Endodermal cell (in vitro differentiated cells): ENCODE measurements around the gene UMODL1. TPM values are rescaled to one million over a fixed set of nuclear protein-coding genes. Genes with fewer than 3 reads are reported as not detected.

ENCODE experiments used
- DNase-seq: peaks from one replicate; pipeline ENCODE4 v3.0.0-alpha.2; 2017
- H3K27ac ChIP-seq: 2 replicates; pipeline ENCODE4 v1.5.1; 2013; ENCODE audit warnings: mild to moderate bottlenecking, low read depth, low read length, moderate library complexity
- H3K27me3 ChIP-seq: 2 replicates; pipeline ENCODE4 v1.6.1; 2013; ENCODE audit warnings: mild to moderate bottlenecking, low read length, moderate library complexity; ENCODE audit not compliant: insufficient read depth, control insufficient read depth, poor library complexity, severe bottlenecking
- H3K36me3 ChIP-seq: 2 replicates; pipeline ENCODE4 v1.7.0; 2013; ENCODE audit warnings: mild to moderate bottlenecking, low read length, moderate library complexity; ENCODE audit not compliant: control insufficient read depth, insufficient read depth
- H3K4me1 ChIP-seq: one replicate; pipeline ENCODE4 v1.7.0; 2013; ENCODE audit warnings: low read length; ENCODE audit not compliant: control insufficient read depth, insufficient read depth
- H3K4me3 ChIP-seq: 2 replicates; pipeline ENCODE4 v1.5.1; 2013; ENCODE audit warnings: mild to moderate bottlenecking, low read length, moderate library complexity
- H3K9ac ChIP-seq: 2 replicates; pipeline ENCODE4 v1.6.1; 2013; ENCODE audit warnings: mild to moderate bottlenecking, low read length, moderate library complexity; ENCODE audit not compliant: poor library complexity, severe bottlenecking; ENCODE audit errors: extremely low read depth
- H3K9me3 ChIP-seq: 2 replicates; pipeline ENCODE4 v1.6.1; 2013; ENCODE audit warnings: mild to moderate bottlenecking, low read length, moderate library complexity; ENCODE audit not compliant: control insufficient read depth
- H3K27ac Mint-ChIP-seq: 2 replicates; pipeline ENCODE4 v1.8.0; 2020; ENCODE audit warnings: mixed read lengths
- H3K27me3 Mint-ChIP-seq: 2 replicates; pipeline ENCODE4 v1.8.0; 2021; ENCODE audit warnings: mild to moderate bottlenecking, mixed read lengths; ENCODE audit not compliant: insufficient read depth
- H3K36me3 Mint-ChIP-seq: 2 replicates; pipeline ENCODE4 v1.8.0; 2020; ENCODE audit warnings: low read depth, mixed read lengths
- H3K4me1 Mint-ChIP-seq: 2 replicates; pipeline ENCODE4 v1.8.0; 2020; ENCODE audit warnings: mixed read lengths
- H3K4me3 Mint-ChIP-seq: 2 replicates; pipeline ENCODE4 v1.8.0; 2020; ENCODE audit warnings: mild to moderate bottlenecking, moderate library complexity, mixed read lengths
- H3K9me3 Mint-ChIP-seq: 2 replicates; pipeline ENCODE4 v1.8.0; 2020; ENCODE audit warnings: mild to moderate bottlenecking, mixed read lengths
- CTCF ChIP-seq: fragments of 200-600 bp; sonication (generic); conservative IDR thresholded peaks from 2 replicates; pipeline ENCODE4 v1.5.0; 2021; ENCODE audit warnings: antibody characterized with exemption, mild to moderate bottlenecking
- WGBS, 2 experiments: methylation state at CpG; one replicate each; pipeline versions ENCODE4 v1.1.5 to v1.1.7; 2013; ENCODE audit warnings: missing lambda C conversion rate in 2 of 2, mixed read lengths in 1 of 2; ENCODE audit not compliant: insufficient coverage in 1 of 2, insufficient read length in 1 of 2; 5-methylcytosine and 5-hydroxymethylcytosine counted together
- total RNA-seq, 2 donors: library from RNA; stranded (reverse); fragmentation: NEBNext Ultra II Directional in 1 of 2; extraction: Animal tissue kit (Norgen Biotek cat#: 25700) in 1 of 2; gene quantifications; 2 replicates in 1 of 2; 3 replicates in 1 of 2; pipeline ENCODE4 v1.2.1, GENCODE V29; 2021

Gene UMODL1
- total RNA-seq, 2 donors from 2014 or later, result 0.24 to 0.49 TPM

GRCh38 chr21:42066521-42066920 is 4.6 kb upstream of the UMODL1 start:
- Histone ChIP-seq H3K4me1 (peaks cover 27% of the 10 kb centered on the region), H3K27ac (no peak overlapping the region), H3K36me3 (no peaks in the 10 kb centered on the region), H3K9me3 (no peaks in the 10 kb centered on the region), H3K4me3 (no peak overlapping the region), H3K9ac (peak overlapping the region; percentile 42), H3K27me3 (no peaks in the 10 kb centered on the region)
- no peak overlapping the region for H3K4me3 Mint-ChIP-seq
- H3K4me1 Mint-ChIP-seq, result peaks cover 46% of the 10 kb centered on the region
- no peak for DNase-seq
- no peaks in the 10 kb centered on the region for H3K9me3 Mint-ChIP-seq
- H3K27ac Mint-ChIP-seq, result peak overlapping the region; percentile 82
- H3K36me3 Mint-ChIP-seq, result no peaks in the 10 kb centered on the region
- no peak for TF ChIP-seq CTCF
- peaks cover 2% of the 10 kb centered on the region for H3K27me3 Mint-ChIP-seq
- WGBS, 2 experiments, result 82 to 94% methylated on average over 4 of the region's 4 CpGs

- Mint-ChIP-seq H3K27ac (peak overlapping the region; percentile 76), H3K27me3 (no peaks in the 10 kb centered on the region), H3K9me3 (no peaks in the 10 kb centered on the region), H3K4me3 (no peak overlapping the region), H3K4me1 (peaks cover 46% of the 10 kb centered on the region), H3K36me3 (no peaks in the 10 kb centered on the region)
- H3K4me1 ChIP-seq, result peaks cover 27% of the 10 kb centered on the region
- no peak overlapping the region for H3K27ac ChIP-seq
- TF ChIP-seq CTCF, result no peak
- no peaks in the 10 kb centered on the region for H3K36me3 ChIP-seq
- H3K27me3 ChIP-seq, result no peaks in the 10 kb centered on the region
- H3K9ac ChIP-seq, result peak overlapping the region; percentile 42
- DNase-seq, result no peak
- no peaks in the 10 kb centered on the region for H3K9me3 ChIP-seq
- 84 to 85% methylated on average over 23 to 30 of the region's 30 CpGs for WGBS, 2 experiments
- no peak overlapping the region for H3K4me3 ChIP-seq
Observed at GRCh38 chr21:42067531-42068255, 3.4 kb upstream of the UMODL1 start.

GRCh38 chr21:42068256-42068545 is 2.9 kb upstream of the UMODL1 start:
- Mint-ChIP-seq H3K9me3 (no peaks in the 10 kb centered on the region), H3K27me3 (no peaks in the 10 kb centered on the region), H3K27ac (no peak overlapping the region), H3K36me3 (no peaks in the 10 kb centered on the region), H3K4me1 (peaks cover 43% of the 10 kb centered on the region), H3K4me3 (no peak overlapping the region)
- no peak for TF ChIP-seq CTCF
- H3K36me3 ChIP-seq, result no peaks in the 10 kb centered on the region
- DNase-seq, result no peak
- WGBS, 2 experiments, result 93 to 100% methylated on average over 4 to 6 of the region's 6 CpGs
- H3K9ac ChIP-seq, result no peak overlapping the region
- peaks cover 26% of the 10 kb centered on the region for H3K4me1 ChIP-seq
- H3K27ac ChIP-seq, result no peak overlapping the region
- H3K9me3 ChIP-seq, result no peaks in the 10 kb centered on the region
- no peak overlapping the region for H3K4me3 ChIP-seq
- H3K27me3 ChIP-seq, result no peaks in the 10 kb centered on the region
